Measurements from ENCODE around the gene MRPL36. TPM values are rescaled to one million over a fixed set of nuclear protein-coding genes. Genes with fewer than 3 reads are reported as not detected.
A peak's percentile ranks its signal among the peaks of the same experiment; 100 is the strongest.

Gene MRPL36
- total RNA-seq, 1 donor from 2014 or later, result 50.1 TPM

DNA sequence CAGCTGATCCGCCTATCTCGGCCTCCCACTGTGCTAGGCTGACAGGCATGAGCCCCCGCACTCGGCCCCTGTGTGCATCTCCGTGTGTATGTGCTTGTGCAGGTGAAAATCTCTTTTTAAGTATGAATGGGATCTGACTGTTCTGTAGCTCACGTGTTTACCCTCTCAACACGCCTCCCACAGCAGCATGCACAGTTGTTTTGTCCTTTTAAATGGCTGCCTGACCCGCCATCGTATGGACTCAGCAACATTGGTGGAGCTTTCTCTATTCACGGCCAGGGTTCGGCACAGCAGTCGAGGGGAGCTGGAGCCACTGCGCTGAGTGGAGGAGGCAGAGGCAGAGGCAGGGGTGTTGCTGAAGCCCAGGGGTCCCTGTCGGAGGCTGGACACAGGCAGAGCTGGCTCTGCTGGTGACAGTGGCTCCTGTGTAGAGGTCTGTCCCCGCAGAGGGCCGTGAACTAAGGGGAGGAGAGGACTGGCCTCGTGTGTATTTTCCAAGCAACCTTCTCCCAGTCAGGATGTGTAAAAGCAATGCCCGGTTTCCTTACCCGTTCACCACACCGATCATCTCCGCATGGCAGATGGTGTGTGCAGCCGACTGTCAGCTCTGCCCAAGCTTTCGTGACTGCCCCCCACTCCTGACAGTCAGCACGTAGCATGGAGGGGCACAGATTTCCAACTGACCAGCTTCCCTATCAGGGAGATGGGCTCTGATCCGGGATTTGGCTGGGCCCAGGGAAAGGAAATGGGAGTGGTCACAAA, 37.3 kb downstream of the MRPL36 start:
- no peak overlapping the region for H3K4me3 ChIP-seq
- intact Hi-C loops (cut with DNase I), result no loop called here
- H3K9me3 ChIP-seq, result no peaks in the 10 kb centered on the region
- no peak for TF ChIP-seq POLR2AphosphoS5 (IDR thresholded peaks at IDR 0.05; ENCODE audit: insufficient read depth in 1 of 2, low read depth in 1 of 2)
- TF ChIP-seq POLR2A (IDR thresholded peaks at IDR 0.05), result no peak
- TF ChIP-seq, protein P1, sequence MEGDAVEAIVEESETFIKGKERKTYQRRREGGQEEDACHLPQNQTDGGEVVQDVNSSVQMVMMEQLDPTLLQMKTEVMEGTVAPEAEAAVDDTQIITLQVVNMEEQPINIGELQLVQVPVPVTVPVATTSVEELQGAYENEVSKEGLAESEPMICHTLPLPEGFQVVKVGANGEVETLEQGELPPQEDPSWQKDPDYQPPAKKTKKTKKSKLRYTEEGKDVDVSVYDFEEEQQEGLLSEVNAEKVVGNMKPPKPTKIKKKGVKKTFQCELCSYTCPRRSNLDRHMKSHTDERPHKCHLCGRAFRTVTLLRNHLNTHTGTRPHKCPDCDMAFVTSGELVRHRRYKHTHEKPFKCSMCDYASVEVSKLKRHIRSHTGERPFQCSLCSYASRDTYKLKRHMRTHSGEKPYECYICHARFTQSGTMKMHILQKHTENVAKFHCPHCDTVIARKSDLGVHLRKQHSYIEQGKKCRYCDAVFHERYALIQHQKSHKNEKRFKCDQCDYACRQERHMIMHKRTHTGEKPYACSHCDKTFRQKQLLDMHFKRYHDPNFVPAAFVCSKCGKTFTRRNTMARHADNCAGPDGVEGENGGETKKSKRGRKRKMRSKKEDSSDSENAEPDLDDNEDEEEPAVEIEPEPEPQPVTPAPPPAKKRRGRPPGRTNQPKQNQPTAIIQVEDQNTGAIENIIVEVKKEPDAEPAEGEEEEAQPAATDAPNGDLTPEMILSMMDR (IDR thresholded peaks at IDR 0.05), result no peak
- no peaks in the 10 kb centered on the region for H3K36me3 ChIP-seq
- H3K4me1 ChIP-seq, result no peaks in the 10 kb centered on the region
- H3K27me3 ChIP-seq, result no peaks in the 10 kb centered on the region
- no peak overlapping the region for H3K27ac ChIP-seq
- DNase-seq (ENCODE audit: extremely low spot score in 2 of 2), result no peak

DNA sequence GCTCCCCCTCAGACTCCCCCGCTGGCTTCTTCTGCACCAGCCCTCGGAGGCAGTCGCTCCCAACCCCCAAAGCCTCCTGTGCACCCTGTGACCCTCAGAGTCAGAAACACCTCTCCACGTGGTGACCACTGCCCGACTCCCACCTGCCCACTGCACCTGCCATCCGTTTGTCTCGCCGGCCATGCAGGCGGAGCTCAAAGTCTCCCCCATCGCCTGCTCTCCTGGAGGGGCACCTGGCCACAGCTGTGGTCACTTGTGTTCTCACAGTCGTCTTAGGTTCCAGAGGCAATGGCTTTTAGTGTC, 38.2 kb downstream of the MRPL36 start:
- DNase-seq (ENCODE audit: extremely low spot score in 2 of 2), result no peak
- H3K36me3 ChIP-seq, result no peaks in the 10 kb centered on the region
- no peak overlapping the region for H3K4me3 ChIP-seq
- intact Hi-C loops (cut with DNase I), result no loop called here
- H3K9me3 ChIP-seq, result no peaks in the 10 kb centered on the region
- no peaks in the 10 kb centered on the region for H3K27me3 ChIP-seq
- TF ChIP-seq, protein P1 (IDR thresholded peaks at IDR 0.05), result no peak
- TF ChIP-seq POLR2AphosphoS5 (IDR thresholded peaks at IDR 0.05; ENCODE audit: insufficient read depth in 1 of 2, low read depth in 1 of 2) (no peak), POLR2A (IDR thresholded peaks at IDR 0.05) (no peak)
- H3K4me1 ChIP-seq, result no peaks in the 10 kb centered on the region
- no peak overlapping the region for H3K27ac ChIP-seq

DNA sequence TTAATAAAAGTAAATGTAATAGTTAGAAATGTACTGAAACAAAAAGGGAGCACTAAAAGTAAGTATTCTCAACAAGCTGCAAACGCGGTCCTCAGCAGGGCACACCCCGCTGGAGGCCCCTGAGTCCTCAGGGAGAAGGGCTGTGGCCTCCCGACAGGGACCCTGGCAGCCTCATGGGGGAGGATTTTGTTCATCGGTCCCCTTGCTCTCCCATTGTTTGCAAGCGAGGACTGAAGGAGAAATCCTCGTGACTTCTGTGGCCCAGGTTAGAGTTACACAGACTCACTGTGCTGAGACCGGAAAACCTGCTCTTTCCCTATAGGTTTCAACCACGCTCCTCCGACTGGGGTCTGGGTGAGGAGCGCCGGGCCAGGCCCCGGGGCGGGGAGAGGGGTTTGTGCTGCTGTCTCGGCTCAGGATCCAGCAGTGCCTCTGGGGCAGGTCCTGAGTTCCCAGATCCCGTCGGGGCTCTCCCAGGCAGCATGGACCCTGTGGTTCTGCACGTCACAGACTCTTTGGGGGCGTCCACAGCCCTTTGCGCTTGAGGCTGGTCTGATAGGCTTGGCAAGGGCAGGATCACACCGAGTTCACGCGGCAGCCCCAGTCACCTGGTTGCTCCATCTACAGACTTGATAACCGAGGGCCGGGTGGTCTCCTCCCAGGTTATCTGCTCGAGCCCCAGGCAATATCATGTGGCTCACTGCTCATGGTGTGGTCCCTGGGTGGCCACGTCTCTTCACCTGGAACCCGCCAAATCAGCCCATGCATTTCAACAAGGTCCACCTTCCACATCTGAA, 38.8 kb downstream of the MRPL36 start:
- intact Hi-C loops (cut with DNase I), result no loop called here
- H3K9me3 ChIP-seq, result no peaks in the 10 kb centered on the region
- no peaks in the 10 kb centered on the region for H3K4me1 ChIP-seq
- H3K27me3 ChIP-seq, result no peaks in the 10 kb centered on the region
- H3K36me3 ChIP-seq, result no peaks in the 10 kb centered on the region
- no peak for TF ChIP-seq POLR2AphosphoS5 (IDR thresholded peaks at IDR 0.05; ENCODE audit: insufficient read depth in 1 of 2, low read depth in 1 of 2)
- TF ChIP-seq, protein P1 (IDR thresholded peaks at IDR 0.05), result no peak
- no peak for TF ChIP-seq POLR2A (IDR thresholded peaks at IDR 0.05)
- peak in 1 of 2 donors; percentile 88 for DNase-seq (ENCODE audit: extremely low spot score in 2 of 2)
- H3K4me3 ChIP-seq, result no peak overlapping the region
- no peak overlapping the region for H3K27ac ChIP-seq

DNA sequence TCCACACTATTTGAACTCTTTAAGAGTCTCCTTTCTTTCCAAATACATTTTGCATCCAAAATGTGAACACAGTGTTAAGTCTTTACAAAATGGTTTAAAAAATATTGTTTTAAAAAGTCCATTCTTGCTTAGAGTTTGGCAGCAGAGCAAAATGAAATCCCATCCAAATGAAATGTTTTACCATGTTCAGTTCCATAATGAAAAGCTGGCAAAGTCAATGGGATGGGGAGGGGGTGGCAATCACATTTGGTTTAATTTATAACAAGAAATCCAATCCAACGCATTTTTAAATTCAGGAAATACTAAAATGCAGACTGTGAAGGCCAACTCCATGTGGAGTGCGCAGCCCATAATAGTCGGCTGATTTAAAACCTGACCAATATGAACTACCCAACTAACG, 39.4 kb downstream of the MRPL36 start:
- Histone ChIP-seq H3K36me3 (no peaks in the 10 kb centered on the region), H3K4me3 (no peak overlapping the region), H3K9me3 (no peaks in the 10 kb centered on the region), H3K27ac (no peak overlapping the region), H3K4me1 (no peaks in the 10 kb centered on the region), H3K27me3 (no peaks in the 10 kb centered on the region)
- intact Hi-C loops (cut with DNase I), result no loop called here
- no peak for TF ChIP-seq POLR2A (IDR thresholded peaks at IDR 0.05)
- TF ChIP-seq, protein P1 (IDR thresholded peaks at IDR 0.05), result no peak
- TF ChIP-seq POLR2AphosphoS5 (IDR thresholded peaks at IDR 0.05; ENCODE audit: insufficient read depth in 1 of 2, low read depth in 1 of 2), result no peak
- DNase-seq (ENCODE audit: extremely low spot score in 2 of 2), result no peak
